Neural cell (in vitro differentiated cells): ENCODE results near the gene DIRAS1. TPM values are rescaled to one million over a fixed set of nuclear protein-coding genes. Genes with fewer than 3 reads are reported as not detected.

Experiments used
- H2AFZ ChIP-seq: fragments of 200-600, 300-800 bp; sonication (generic), shearing (Covaris generic); 2 replicates; pipeline ENCODE4 v1.6.0; 2014; ENCODE audit warnings: low read depth, mild to moderate bottlenecking, antibody characterized with exemption, low read length, moderate library complexity
- H3F3A ChIP-seq: fragments of 200-600 bp; shearing (Covaris generic); 2 replicates; pipeline ENCODE4 v1.6.1; 2016; ENCODE audit warnings: mild to moderate bottlenecking, moderate library complexity, mixed read lengths, antibody characterized with exemption, low read length; ENCODE audit not compliant: insufficient read depth, poor library complexity, severe bottlenecking
- H3K27ac ChIP-seq: fragments of 200-600, 300-800 bp; sonication (generic), shearing (Covaris generic); 2 replicates; pipeline ENCODE4 v1.5.1; 2014; ENCODE audit warnings: mild to moderate bottlenecking, low read length, moderate library complexity
- H3K27me3 ChIP-seq: fragments of 300-800, 200-600 bp; sonication (generic), shearing (Covaris generic); 2 replicates; pipeline ENCODE4 v1.6.0; 2014; ENCODE audit warnings: mild to moderate bottlenecking, low read depth, low read length, moderate library complexity; ENCODE audit not compliant: insufficient read depth
- H3K36me3 ChIP-seq: fragments of 300-800, 200-600 bp; sonication (generic), shearing (Covaris generic); 2 replicates; pipeline ENCODE4 v1.5.1; 2014; ENCODE audit warnings: mild to moderate bottlenecking, antibody characterized with exemption, low read length, moderate library complexity; ENCODE audit not compliant: insufficient read depth
- H3K4me2 ChIP-seq: fragments of 300-800, 200-600 bp; sonication (generic), shearing (Covaris generic); 2 replicates; pipeline ENCODE4 v1.6.0; 2014; ENCODE audit warnings: mild to moderate bottlenecking, low read length
- H3K4me3 ChIP-seq: fragments of 300-800, 200-600 bp; sonication (generic), shearing (Covaris generic); 2 replicates; pipeline ENCODE4 v1.5.1; 2014; ENCODE audit warnings: mild to moderate bottlenecking, low read length, moderate library complexity
- H3K79me2 ChIP-seq: fragments of 200-600 bp; shearing (Covaris generic); replicated peaks from 2 replicates; pipeline ENCODE4 v1.6.0; 2014; ENCODE audit warnings: mild to moderate bottlenecking, low read length, moderate library complexity; ENCODE audit not compliant: insufficient read depth
- H3K9ac ChIP-seq: fragments of 300-800, 200-600 bp; sonication (generic), shearing (Covaris generic); 2 replicates; pipeline ENCODE4 v1.6.1; 2016; ENCODE audit warnings: mild to moderate bottlenecking, low read length, mixed read lengths
- H3K9me2 ChIP-seq: fragments of 200-600 bp; shearing (Covaris generic); 2 replicates; pipeline ENCODE4 v1.6.1; 2016; ENCODE audit warnings: mild to moderate bottlenecking, low read length, mixed read lengths; ENCODE audit not compliant: insufficient read depth
- H3K9me3 ChIP-seq: fragments of 200-600, 300-800 bp; sonication (generic), shearing (Covaris generic); 2 replicates; pipeline ENCODE4 v1.6.1; 2016; ENCODE audit warnings: mild to moderate bottlenecking, mixed run types, low read length, moderate library complexity, mixed read lengths
- H4K20me1 ChIP-seq: fragments of 200-600 bp; shearing (Covaris generic); 2 replicates; pipeline ENCODE4 v1.6.1; 2016; ENCODE audit warnings: mild to moderate bottlenecking, mixed run types; ENCODE audit not compliant: insufficient read depth
- CTCF ChIP-seq: fragments of 450-650 bp; IDR thresholded peaks from 2 replicates; pipeline ENCODE4 v1.5.1; 2014; ENCODE audit warnings: antibody characterized with exemption, mild to moderate bottlenecking, moderate library complexity; ENCODE audit not compliant: poor library complexity, severe bottlenecking
- EP300 ChIP-seq: fragments of 450-650 bp; conservative IDR thresholded peaks from 2 replicates; pipeline ENCODE4 v1.6.1; 2014; ENCODE audit warnings: antibody characterized with exemption, mild to moderate bottlenecking, moderate library complexity; ENCODE audit not compliant: poor library complexity, severe bottlenecking
- EZH2 ChIP-seq: fragments of 200-600, 300-800 bp; shearing (Covaris generic), sonication (generic); IDR thresholded peaks from 2 replicates; pipeline ENCODE4 v1.6.1; 2014; ENCODE audit warnings: antibody characterized with exemption, low read length, borderline replicate concordance, mild to moderate bottlenecking; ENCODE audit not compliant: insufficient read depth, poor library complexity, severe bottlenecking
- MXI1 ChIP-seq: fragments of 450-650 bp; conservative IDR thresholded peaks from 2 replicates; pipeline ENCODE4 v1.6.1; 2014; ENCODE audit warnings: antibody characterized with exemption, mild to moderate bottlenecking; ENCODE audit not compliant: poor library complexity, severe bottlenecking
- POLR2AphosphoS5 ChIP-seq: IDR thresholded peaks from 2 replicates; pipeline ENCODE4 v1.6.1; 2012
- RAD21 ChIP-seq: fragments of 450-650 bp; conservative IDR thresholded peaks from 2 replicates; pipeline ENCODE4 v1.6.1; 2014; ENCODE audit warnings: antibody characterized with exemption, mild to moderate bottlenecking, moderate library complexity
- SMC3 ChIP-seq: fragments of 450-650 bp; conservative IDR thresholded peaks from 2 replicates; pipeline ENCODE4 v1.6.1; 2014; ENCODE audit warnings: antibody characterized with exemption, mild to moderate bottlenecking, moderate library complexity; ENCODE audit not compliant: poor library complexity
- TAF1 ChIP-seq: IDR thresholded peaks from 2 replicates; pipeline ENCODE4 v1.6.1; 2012; ENCODE audit warnings: low read depth
- polyA plus RNA-seq: library from polyadenylated mRNA; depleted of rRNA; stranded (reverse); fragments of >200 nt; gene quantifications from 2 replicates; pipeline ENCODE4 v1.2.3, GENCODE V29; 2014
- TF ChIP-seq, protein P1 (sequence below): IDR thresholded peaks from 2 replicates; pipeline ENCODE4 v1.6.1; 2012; ENCODE audit warnings: borderline replicate concordance

Gene DIRAS1
- polyA plus RNA-seq, 1 donor from 2014 or later = 39.8 TPM

GRCh38 chr19:2706251-2706650, 14.9 kb downstream of the DIRAS1 start:
- TF ChIP-seq EZH2 = no peak
- TF ChIP-seq, protein P1, sequence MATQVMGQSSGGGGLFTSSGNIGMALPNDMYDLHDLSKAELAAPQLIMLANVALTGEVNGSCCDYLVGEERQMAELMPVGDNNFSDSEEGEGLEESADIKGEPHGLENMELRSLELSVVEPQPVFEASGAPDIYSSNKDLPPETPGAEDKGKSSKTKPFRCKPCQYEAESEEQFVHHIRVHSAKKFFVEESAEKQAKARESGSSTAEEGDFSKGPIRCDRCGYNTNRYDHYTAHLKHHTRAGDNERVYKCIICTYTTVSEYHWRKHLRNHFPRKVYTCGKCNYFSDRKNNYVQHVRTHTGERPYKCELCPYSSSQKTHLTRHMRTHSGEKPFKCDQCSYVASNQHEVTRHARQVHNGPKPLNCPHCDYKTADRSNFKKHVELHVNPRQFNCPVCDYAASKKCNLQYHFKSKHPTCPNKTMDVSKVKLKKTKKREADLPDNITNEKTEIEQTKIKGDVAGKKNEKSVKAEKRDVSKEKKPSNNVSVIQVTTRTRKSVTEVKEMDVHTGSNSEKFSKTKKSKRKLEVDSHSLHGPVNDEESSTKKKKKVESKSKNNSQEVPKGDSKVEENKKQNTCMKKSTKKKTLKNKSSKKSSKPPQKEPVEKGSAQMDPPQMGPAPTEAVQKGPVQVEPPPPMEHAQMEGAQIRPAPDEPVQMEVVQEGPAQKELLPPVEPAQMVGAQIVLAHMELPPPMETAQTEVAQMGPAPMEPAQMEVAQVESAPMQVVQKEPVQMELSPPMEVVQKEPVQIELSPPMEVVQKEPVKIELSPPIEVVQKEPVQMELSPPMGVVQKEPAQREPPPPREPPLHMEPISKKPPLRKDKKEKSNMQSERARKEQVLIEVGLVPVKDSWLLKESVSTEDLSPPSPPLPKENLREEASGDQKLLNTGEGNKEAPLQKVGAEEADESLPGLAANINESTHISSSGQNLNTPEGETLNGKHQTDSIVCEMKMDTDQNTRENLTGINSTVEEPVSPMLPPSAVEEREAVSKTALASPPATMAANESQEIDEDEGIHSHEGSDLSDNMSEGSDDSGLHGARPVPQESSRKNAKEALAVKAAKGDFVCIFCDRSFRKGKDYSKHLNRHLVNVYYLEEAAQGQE = no peak
- no peak for TF ChIP-seq EP300
- no peak for TF ChIP-seq POLR2AphosphoS5
- no peak for TF ChIP-seq CTCF
- no peak for TF ChIP-seq RAD21
- no peak for TF ChIP-seq SMC3
- no peak for TF ChIP-seq MXI1
- no peak for TF ChIP-seq TAF1
- Histone ChIP-seq H3K27ac (no peak overlapping the region), H2AFZ (no peak overlapping the region), H3K36me3 (no peaks in the 10 kb centered on the region), H3K9me2 (no peaks in the 10 kb centered on the region), H3K27me3 (peaks cover 10% of the 10 kb centered on the region), H3F3A (no peaks in the 10 kb centered on the region), H3K4me2 (no peak overlapping the region), H3K4me3 (no peak overlapping the region), H4K20me1 (no peaks in the 10 kb centered on the region), H3K9ac (no peak overlapping the region), H3K9me3 (no peaks in the 10 kb centered on the region), H3K79me2 (no peaks in the 10 kb centered on the region)

DNA sequence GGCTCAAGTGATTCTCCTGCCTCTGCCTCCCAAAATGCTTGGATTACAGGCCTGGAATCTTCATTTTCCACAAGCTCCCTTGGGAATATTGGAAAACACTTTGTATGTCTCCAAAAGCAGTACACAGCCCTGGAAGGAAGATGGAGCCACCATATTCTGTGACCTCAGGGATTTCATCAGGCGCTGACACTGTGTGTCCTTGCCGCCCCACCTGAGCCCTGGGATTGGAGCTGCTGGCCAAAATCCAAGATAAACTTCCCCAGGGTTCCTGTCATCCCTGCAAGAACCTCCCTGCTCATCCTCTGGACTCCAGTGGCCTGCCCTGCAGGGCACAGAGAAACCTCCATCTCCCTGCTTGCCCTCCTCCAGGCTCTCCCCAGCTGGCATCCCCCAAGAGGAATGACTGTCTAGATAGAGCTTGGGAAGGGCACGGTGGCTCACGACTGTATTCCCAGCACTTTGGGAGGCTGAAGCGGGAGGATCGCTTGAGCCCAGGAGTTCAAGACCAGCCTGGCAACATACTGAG, 17.4 kb downstream of the DIRAS1 start:
- no peaks in the 10 kb centered on the region for H3K36me3 ChIP-seq
- H3K27ac ChIP-seq = no peak overlapping the region
- no peak overlapping the region for H3K9ac ChIP-seq
- H3F3A ChIP-seq = no peaks in the 10 kb centered on the region
- no peaks in the 10 kb centered on the region for H3K9me3 ChIP-seq
- no peak for TF ChIP-seq RAD21
- TF ChIP-seq, protein P1 = no peak
- no peak for TF ChIP-seq MXI1
- TF ChIP-seq EP300 = no peak
- TF ChIP-seq CTCF = no peak
- no peak for TF ChIP-seq EZH2
- no peak for TF ChIP-seq POLR2AphosphoS5
- no peak for TF ChIP-seq SMC3
- no peak for TF ChIP-seq TAF1
- no peaks in the 10 kb centered on the region for H4K20me1 ChIP-seq
- H2AFZ ChIP-seq = no peak overlapping the region
- no peak overlapping the region for H3K4me3 ChIP-seq
- no peaks in the 10 kb centered on the region for H3K79me2 ChIP-seq
- peaks cover 12% of the 10 kb centered on the region for H3K27me3 ChIP-seq
- H3K9me2 ChIP-seq = no peaks in the 10 kb centered on the region
- H3K4me2 ChIP-seq = no peak overlapping the region
